ENCODE measurements around the gene FRRS1.

DNA sequence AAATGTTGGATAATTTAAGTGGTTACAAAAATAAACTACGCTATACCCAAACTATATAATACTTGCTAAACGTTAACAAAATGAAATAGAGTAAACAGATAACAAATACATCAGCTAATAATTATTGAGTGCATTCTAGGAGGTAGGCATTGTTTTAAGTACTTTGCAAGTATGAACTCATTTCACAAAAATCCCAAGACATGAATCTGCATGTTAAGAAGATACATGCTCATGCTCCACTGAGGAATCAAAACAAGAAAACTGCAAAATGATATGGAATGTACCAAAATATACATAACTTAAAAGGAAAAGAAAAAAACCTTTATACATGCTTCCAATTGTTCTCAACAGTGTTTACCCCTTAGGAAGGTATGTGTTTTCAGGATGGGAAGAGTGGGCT, 2.5 kb downstream of the FRRS1 start:
- TF ChIP-seq, protein P1, sequence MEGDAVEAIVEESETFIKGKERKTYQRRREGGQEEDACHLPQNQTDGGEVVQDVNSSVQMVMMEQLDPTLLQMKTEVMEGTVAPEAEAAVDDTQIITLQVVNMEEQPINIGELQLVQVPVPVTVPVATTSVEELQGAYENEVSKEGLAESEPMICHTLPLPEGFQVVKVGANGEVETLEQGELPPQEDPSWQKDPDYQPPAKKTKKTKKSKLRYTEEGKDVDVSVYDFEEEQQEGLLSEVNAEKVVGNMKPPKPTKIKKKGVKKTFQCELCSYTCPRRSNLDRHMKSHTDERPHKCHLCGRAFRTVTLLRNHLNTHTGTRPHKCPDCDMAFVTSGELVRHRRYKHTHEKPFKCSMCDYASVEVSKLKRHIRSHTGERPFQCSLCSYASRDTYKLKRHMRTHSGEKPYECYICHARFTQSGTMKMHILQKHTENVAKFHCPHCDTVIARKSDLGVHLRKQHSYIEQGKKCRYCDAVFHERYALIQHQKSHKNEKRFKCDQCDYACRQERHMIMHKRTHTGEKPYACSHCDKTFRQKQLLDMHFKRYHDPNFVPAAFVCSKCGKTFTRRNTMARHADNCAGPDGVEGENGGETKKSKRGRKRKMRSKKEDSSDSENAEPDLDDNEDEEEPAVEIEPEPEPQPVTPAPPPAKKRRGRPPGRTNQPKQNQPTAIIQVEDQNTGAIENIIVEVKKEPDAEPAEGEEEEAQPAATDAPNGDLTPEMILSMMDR (IDR thresholded peaks at IDR 0.05; ENCODE audit: insufficient read depth, low read length, poor library complexity, severe bottlenecking), result no peak
- no peak for TF ChIP-seq EZH2phosphoT487 (conservative IDR thresholded peaks at IDR 0.05; ENCODE audit: low read length)
